Endodermal cell (in vitro differentiated cells): ENCODE data around the gene SPOCK1. TPM values are rescaled to one million over a fixed set of nuclear protein-coding genes. Genes with fewer than 3 reads are reported as not detected.

Experiments used
- DNase-seq: peaks from one replicate; pipeline ENCODE4 v3.0.0-alpha.2; 2017
- H3K27ac ChIP-seq: 2 replicates; pipeline ENCODE4 v1.5.1; 2013; ENCODE audit warnings: mild to moderate bottlenecking, low read depth, low read length, moderate library complexity
- H3K27me3 ChIP-seq: 2 replicates; pipeline ENCODE4 v1.6.1; 2013; ENCODE audit warnings: mild to moderate bottlenecking, low read length, moderate library complexity; ENCODE audit not compliant: insufficient read depth, control insufficient read depth, poor library complexity, severe bottlenecking
- H3K36me3 ChIP-seq: 2 replicates; pipeline ENCODE4 v1.7.0; 2013; ENCODE audit warnings: mild to moderate bottlenecking, low read length, moderate library complexity; ENCODE audit not compliant: control insufficient read depth, insufficient read depth
- H3K4me1 ChIP-seq: one replicate; pipeline ENCODE4 v1.7.0; 2013; ENCODE audit warnings: low read length; ENCODE audit not compliant: control insufficient read depth, insufficient read depth
- H3K4me3 ChIP-seq: 2 replicates; pipeline ENCODE4 v1.5.1; 2013; ENCODE audit warnings: mild to moderate bottlenecking, low read length, moderate library complexity
- H3K9ac ChIP-seq: 2 replicates; pipeline ENCODE4 v1.6.1; 2013; ENCODE audit warnings: mild to moderate bottlenecking, low read length, moderate library complexity; ENCODE audit not compliant: poor library complexity, severe bottlenecking; ENCODE audit errors: extremely low read depth
- H3K9me3 ChIP-seq: 2 replicates; pipeline ENCODE4 v1.6.1; 2013; ENCODE audit warnings: mild to moderate bottlenecking, low read length, moderate library complexity; ENCODE audit not compliant: control insufficient read depth
- H3K27ac Mint-ChIP-seq: 2 replicates; pipeline ENCODE4 v1.8.0; 2020; ENCODE audit warnings: mixed read lengths
- H3K27me3 Mint-ChIP-seq: 2 replicates; pipeline ENCODE4 v1.8.0; 2021; ENCODE audit warnings: mild to moderate bottlenecking, mixed read lengths; ENCODE audit not compliant: insufficient read depth
- H3K36me3 Mint-ChIP-seq: 2 replicates; pipeline ENCODE4 v1.8.0; 2020; ENCODE audit warnings: low read depth, mixed read lengths
- H3K4me1 Mint-ChIP-seq: 2 replicates; pipeline ENCODE4 v1.8.0; 2020; ENCODE audit warnings: mixed read lengths
- H3K4me3 Mint-ChIP-seq: 2 replicates; pipeline ENCODE4 v1.8.0; 2020; ENCODE audit warnings: mild to moderate bottlenecking, moderate library complexity, mixed read lengths
- H3K9me3 Mint-ChIP-seq: 2 replicates; pipeline ENCODE4 v1.8.0; 2020; ENCODE audit warnings: mild to moderate bottlenecking, mixed read lengths
- WGBS, 2 experiments: methylation state at CpG; one replicate each; pipeline versions ENCODE4 v1.1.5 to v1.1.7; 2013; ENCODE audit warnings: missing lambda C conversion rate in 2 of 2, mixed read lengths in 1 of 2; ENCODE audit not compliant: insufficient coverage in 1 of 2, insufficient read length in 1 of 2; 5-methylcytosine and 5-hydroxymethylcytosine counted together
- total RNA-seq, 2 donors: library from RNA; stranded (reverse); fragmentation: NEBNext Ultra II Directional in 1 of 2; extraction: Animal tissue kit (Norgen Biotek cat#: 25700) in 1 of 2; gene quantifications; 2 replicates in 1 of 2; 3 replicates in 1 of 2; pipeline ENCODE4 v1.2.1, GENCODE V29; 2021
- TF ChIP-seq, protein P1 (sequence below): fragments of 200-600 bp; sonication (generic); conservative IDR thresholded peaks from 2 replicates; pipeline ENCODE4 v1.5.0; 2021; ENCODE audit warnings: antibody characterized with exemption, mild to moderate bottlenecking

The SPOCK1 gene
- total RNA-seq, 2 donors from 2014 or later: 25.8 to 39.8 TPM

- H3K4me3 Mint-ChIP-seq: no peak overlapping the region
- 26 to 60% methylated on average over 3 to 4 of the region's 6 CpGs for WGBS, 2 experiments
- H3K9ac ChIP-seq: no peak overlapping the region
- no peaks in the 10 kb centered on the region for H3K36me3 Mint-ChIP-seq
- peaks cover 3% of the 10 kb centered on the region for H3K27me3 Mint-ChIP-seq
- no peak overlapping the region for H3K4me3 ChIP-seq
- H3K4me1 Mint-ChIP-seq: peaks cover 1% of the 10 kb centered on the region
- H3K4me1 ChIP-seq: no peaks in the 10 kb centered on the region
- H3K9me3 ChIP-seq: no peaks in the 10 kb centered on the region
- H3K27me3 ChIP-seq: peaks cover 4% of the 10 kb centered on the region
- TF ChIP-seq, protein P1, sequence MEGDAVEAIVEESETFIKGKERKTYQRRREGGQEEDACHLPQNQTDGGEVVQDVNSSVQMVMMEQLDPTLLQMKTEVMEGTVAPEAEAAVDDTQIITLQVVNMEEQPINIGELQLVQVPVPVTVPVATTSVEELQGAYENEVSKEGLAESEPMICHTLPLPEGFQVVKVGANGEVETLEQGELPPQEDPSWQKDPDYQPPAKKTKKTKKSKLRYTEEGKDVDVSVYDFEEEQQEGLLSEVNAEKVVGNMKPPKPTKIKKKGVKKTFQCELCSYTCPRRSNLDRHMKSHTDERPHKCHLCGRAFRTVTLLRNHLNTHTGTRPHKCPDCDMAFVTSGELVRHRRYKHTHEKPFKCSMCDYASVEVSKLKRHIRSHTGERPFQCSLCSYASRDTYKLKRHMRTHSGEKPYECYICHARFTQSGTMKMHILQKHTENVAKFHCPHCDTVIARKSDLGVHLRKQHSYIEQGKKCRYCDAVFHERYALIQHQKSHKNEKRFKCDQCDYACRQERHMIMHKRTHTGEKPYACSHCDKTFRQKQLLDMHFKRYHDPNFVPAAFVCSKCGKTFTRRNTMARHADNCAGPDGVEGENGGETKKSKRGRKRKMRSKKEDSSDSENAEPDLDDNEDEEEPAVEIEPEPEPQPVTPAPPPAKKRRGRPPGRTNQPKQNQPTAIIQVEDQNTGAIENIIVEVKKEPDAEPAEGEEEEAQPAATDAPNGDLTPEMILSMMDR: peak; percentile 93
- peak; percentile 90 for DNase-seq
- H3K9me3 Mint-ChIP-seq: no peaks in the 10 kb centered on the region
- H3K27ac ChIP-seq: no peak overlapping the region
- no peaks in the 10 kb centered on the region for H3K36me3 ChIP-seq
- no peak overlapping the region for H3K27ac Mint-ChIP-seq
Measured at GRCh38 chr5:137344723-137345322, 154.3 kb downstream of the SPOCK1 start.

DNA sequence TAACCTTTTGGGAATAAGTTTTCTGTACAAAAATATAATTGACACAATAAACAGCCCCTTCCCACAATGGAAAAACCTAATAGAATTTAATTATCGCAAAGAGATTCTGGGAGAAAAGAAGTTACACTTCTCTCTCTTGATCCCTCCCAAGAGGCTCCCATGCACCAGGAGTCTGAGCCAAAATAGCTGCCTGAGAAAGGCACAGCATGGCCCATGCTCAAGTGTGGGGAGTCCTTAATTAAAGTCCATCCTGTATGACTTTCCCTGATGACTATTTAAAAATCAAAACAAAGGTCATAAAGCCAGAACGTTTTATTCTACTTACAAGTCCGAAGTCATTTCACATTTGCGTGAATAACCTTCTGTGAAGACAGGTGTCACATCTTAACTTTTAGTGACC is 155.1 kb downstream of the SPOCK1 start:
- Mint-ChIP-seq H3K4me3 (no peak overlapping the region), H3K9me3 (no peaks in the 10 kb centered on the region), H3K27ac (no peak overlapping the region), H3K4me1 (peaks cover 1% of the 10 kb centered on the region), H3K36me3 (no peaks in the 10 kb centered on the region), H3K27me3 (peaks cover 5% of the 10 kb centered on the region)
- no peak overlapping the region for H3K9ac ChIP-seq
- no peak overlapping the region for H3K27ac ChIP-seq
- TF ChIP-seq, protein P1: no peak
- WGBS, 2 experiments: 88 to 91% methylated on average over 4 of the region's 4 CpGs
- H3K4me3 ChIP-seq: no peak overlapping the region
- no peaks in the 10 kb centered on the region for H3K9me3 ChIP-seq
- H3K27me3 ChIP-seq: no peaks in the 10 kb centered on the region
- no peak for DNase-seq
- H3K4me1 ChIP-seq: no peaks in the 10 kb centered on the region
- no peaks in the 10 kb centered on the region for H3K36me3 ChIP-seq

DNA sequence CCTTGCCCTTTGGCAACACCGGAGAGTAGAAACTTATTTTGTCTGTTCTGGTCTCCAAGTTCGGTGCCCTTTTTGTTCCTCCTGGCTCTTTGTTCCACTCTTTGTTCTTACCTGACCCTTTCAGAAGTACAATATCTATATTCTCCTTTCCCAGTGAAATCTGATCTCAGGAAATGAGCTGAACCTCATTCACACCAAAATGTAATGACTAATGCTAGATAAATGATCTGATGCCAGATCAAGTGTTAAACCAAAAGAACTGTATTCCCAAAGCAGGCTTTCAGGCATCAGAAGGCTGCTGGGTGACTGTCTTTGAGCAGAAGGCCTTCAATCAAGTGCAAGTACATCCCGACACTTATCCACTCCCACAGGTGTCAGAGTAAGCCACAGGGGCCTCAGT is 156.4 kb downstream of the SPOCK1 start:
- Mint-ChIP-seq H3K9me3 (no peaks in the 10 kb centered on the region), H3K36me3 (no peaks in the 10 kb centered on the region), H3K27ac (no peak overlapping the region), H3K4me3 (no peak overlapping the region), H3K27me3 (peaks cover 5% of the 10 kb centered on the region), H3K4me1 (peaks cover 1% of the 10 kb centered on the region)
- Histone ChIP-seq H3K9ac (no peak overlapping the region), H3K9me3 (no peaks in the 10 kb centered on the region), H3K4me3 (no peak overlapping the region), H3K27me3 (no peaks in the 10 kb centered on the region), H3K27ac (no peak overlapping the region), H3K4me1 (no peaks in the 10 kb centered on the region), H3K36me3 (no peaks in the 10 kb centered on the region)
- TF ChIP-seq, protein P1: no peak
- DNase-seq: no peak
- WGBS, 2 experiments: 88 to 90% methylated on average over 1 to 3 of the region's 3 CpGs
